Prostate gland (tissue), 2 donors: ENCODE results near the gene MAML2. TPM values are rescaled to one million over a fixed set of nuclear protein-coding genes. Genes with fewer than 3 reads are reported as not detected.
"Not testable (repeated sequence)": the region's sequence is repeated elsewhere in the genome, so short reads cannot be mapped to it uniquely, and the experiment has no call there.

Source experiments
- DNase-seq: peaks from one replicate; pipeline ENCODE4 v3.0.0-alpha.2; 2019; ENCODE audit warnings: low spot score
- H3K27ac ChIP-seq, 2 donors: fragments of 200-600 bp; sonication (generic); 2 replicates each; pipeline ENCODE4 v1.5.1; 2017 to 2019
- H3K27me3 ChIP-seq: fragments of 200-600 bp; sonication (generic); replicated peaks from 2 replicates; pipeline ENCODE4 v1.5.1; 2019; ENCODE audit not compliant: insufficient read depth
- H3K36me3 ChIP-seq, 2 donors: fragments of 200-600 bp; sonication (generic); 1 replicate in 1 of 2; 2 replicates in 1 of 2; pipeline versions ENCODE4 v1.5.1 to v1.8.1; 2017 to 2019
- H3K4me1 ChIP-seq: fragments of 200-600 bp; sonication (generic); replicated peaks from 2 replicates; pipeline ENCODE4 v1.5.1; 2019
- H3K4me3 ChIP-seq, 2 donors: fragments of 200-600 bp; sonication (generic); 2 replicates each; pipeline ENCODE4 v1.5.1; 2017 to 2019
- H3K9me3 ChIP-seq: fragments of 200-600 bp; sonication (generic); 2 replicates; pipeline ENCODE4 v1.5.1; 2017
- POLR2A ChIP-seq: fragments of 450-650 bp; IDR thresholded peaks from one replicate; pipeline ENCODE4 v1.6.1; 2016; ENCODE audit warnings: antibody characterized with exemption, mild to moderate bottlenecking
- POLR2AphosphoS5 ChIP-seq: sonication (generic); formaldehyde crosslinking; IDR thresholded peaks from one replicate; pipeline ENCODE4 v1.6.1; 2017; ENCODE audit warnings: antibody characterized with exemption
- WGBS: methylation state at CpG from one replicate; pipeline ENCODE4 v1.1.5; 2018; 5-methylcytosine and 5-hydroxymethylcytosine counted together
- intact Hi-C: fragments of 100-400 bp; cut with DNase I; formaldehyde crosslinking; loops from one replicate; pipeline ENCODE4 v1.14.2; 2022
- total RNA-seq, 2 donors: library from RNA; depleted of rRNA; stranded (reverse); fragments of >200 nt; gene quantifications; one replicate each; pipeline ENCODE4 v1.1.0, GENCODE V29; 2016
- TF ChIP-seq, protein P1 (sequence below), 4 experiments: fragments of 200-600 bp in 2 of 4; fragments of 450-650 bp in 2 of 4; sonication (generic) in 2 of 4; IDR thresholded peaks; 1 replicate in 3 of 4; 2 replicates in 1 of 4; pipeline ENCODE4 v1.5.1; 2016 to 2019; ENCODE audit warnings: antibody characterized with exemption in 4 of 4, mild to moderate bottlenecking in 2 of 4, moderate library complexity in 2 of 4

MAML2 gene
- total RNA-seq, 2 donors from 2014 or later, result 28.9 to 30.4 TPM

DNA sequence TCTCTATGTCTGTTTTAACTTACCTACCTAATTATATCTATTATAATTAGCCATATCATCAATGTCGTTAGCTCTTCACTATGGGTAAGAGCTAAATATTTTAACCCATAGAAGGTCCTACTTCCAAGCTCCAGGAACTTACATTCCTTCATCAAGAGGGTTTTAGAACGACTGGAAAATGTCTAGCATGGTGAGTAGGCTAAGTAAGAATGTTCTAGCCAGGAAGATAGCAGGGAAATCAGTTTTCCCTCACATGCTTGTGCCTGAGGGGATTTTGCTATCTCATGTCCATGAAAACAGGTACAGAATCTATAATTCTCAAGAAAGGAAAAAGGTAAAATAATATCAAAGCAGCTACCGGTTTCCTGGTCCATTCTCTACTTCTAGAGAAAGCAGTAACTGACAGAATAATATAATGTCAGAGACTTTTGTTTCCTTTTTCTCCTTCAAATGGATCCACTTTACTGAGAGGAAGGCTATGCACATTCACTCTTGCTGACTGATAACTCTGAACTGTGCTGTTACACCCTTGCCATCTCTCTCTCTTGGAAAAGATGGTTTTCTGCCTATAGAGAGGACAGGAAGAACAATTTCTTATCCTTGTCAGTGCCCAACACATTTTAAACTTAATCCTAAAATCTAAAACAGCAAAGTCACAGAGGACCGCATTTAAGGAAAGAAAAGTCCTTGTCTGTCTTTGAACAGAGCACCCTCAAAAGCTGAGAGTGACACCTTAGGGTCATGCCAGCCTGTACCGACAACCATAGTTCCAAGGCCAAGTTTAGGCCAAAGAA, 67.0 kb downstream of the MAML2 start:
- DNase-seq, result no peak
- H3K4me1 ChIP-seq, result no peaks in the 10 kb centered on the region
- WGBS, result 67% methylated on average over 5 of the region's 5 CpGs
- H3K27me3 ChIP-seq, result no peaks in the 10 kb centered on the region
- intact Hi-C loops, result no loop called here
- TF ChIP-seq POLR2A (no peak), POLR2AphosphoS5 (no peak)
- TF ChIP-seq, protein P1, sequence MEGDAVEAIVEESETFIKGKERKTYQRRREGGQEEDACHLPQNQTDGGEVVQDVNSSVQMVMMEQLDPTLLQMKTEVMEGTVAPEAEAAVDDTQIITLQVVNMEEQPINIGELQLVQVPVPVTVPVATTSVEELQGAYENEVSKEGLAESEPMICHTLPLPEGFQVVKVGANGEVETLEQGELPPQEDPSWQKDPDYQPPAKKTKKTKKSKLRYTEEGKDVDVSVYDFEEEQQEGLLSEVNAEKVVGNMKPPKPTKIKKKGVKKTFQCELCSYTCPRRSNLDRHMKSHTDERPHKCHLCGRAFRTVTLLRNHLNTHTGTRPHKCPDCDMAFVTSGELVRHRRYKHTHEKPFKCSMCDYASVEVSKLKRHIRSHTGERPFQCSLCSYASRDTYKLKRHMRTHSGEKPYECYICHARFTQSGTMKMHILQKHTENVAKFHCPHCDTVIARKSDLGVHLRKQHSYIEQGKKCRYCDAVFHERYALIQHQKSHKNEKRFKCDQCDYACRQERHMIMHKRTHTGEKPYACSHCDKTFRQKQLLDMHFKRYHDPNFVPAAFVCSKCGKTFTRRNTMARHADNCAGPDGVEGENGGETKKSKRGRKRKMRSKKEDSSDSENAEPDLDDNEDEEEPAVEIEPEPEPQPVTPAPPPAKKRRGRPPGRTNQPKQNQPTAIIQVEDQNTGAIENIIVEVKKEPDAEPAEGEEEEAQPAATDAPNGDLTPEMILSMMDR (IDR thresholded peaks at IDR 0.05), result no peak
- no peak overlapping the region for H3K4me3 ChIP-seq
- H3K36me3 ChIP-seq, result no peaks in the 10 kb centered on the region
- peak overlapping the region in 1 of 2 donors; percentile 6 for H3K27ac ChIP-seq
- no peaks in the 10 kb centered on the region for H3K9me3 ChIP-seq

DNA sequence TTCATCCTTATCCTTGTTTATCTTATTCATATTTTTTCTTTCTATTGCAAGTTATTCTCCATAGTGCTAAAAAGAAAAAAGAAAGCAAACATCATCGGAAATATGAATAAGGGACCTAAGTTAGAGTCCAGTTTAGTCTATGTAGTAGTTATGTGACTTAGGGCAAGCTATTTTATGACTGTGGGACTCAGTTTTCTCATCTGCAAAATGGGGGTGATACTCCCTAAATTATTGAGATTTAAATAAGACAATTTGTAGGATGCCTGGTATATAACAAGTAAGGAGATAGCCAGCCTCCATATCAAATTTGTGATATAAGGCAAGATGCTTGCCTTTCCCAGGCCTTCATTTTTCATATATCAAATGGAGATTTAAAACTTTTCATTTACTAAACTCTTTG, 69.5 kb downstream of the MAML2 start:
- no peaks in the 10 kb centered on the region for H3K36me3 ChIP-seq
- H3K4me3 ChIP-seq, result no peak overlapping the region
- no peak overlapping the region for H3K27ac ChIP-seq
- WGBS, result 47% methylated on average over 1 of the region's 1 CpG
- no peaks in the 10 kb centered on the region for H3K27me3 ChIP-seq
- TF ChIP-seq POLR2AphosphoS5 (no peak), POLR2A (no peak)
- TF ChIP-seq, protein P1 (IDR thresholded peaks at IDR 0.05), result no peak
- intact Hi-C loops, result no loop called here
- DNase-seq, result no peak
- no peaks in the 10 kb centered on the region for H3K4me1 ChIP-seq
- H3K9me3 ChIP-seq, result no peaks in the 10 kb centered on the region

DNA sequence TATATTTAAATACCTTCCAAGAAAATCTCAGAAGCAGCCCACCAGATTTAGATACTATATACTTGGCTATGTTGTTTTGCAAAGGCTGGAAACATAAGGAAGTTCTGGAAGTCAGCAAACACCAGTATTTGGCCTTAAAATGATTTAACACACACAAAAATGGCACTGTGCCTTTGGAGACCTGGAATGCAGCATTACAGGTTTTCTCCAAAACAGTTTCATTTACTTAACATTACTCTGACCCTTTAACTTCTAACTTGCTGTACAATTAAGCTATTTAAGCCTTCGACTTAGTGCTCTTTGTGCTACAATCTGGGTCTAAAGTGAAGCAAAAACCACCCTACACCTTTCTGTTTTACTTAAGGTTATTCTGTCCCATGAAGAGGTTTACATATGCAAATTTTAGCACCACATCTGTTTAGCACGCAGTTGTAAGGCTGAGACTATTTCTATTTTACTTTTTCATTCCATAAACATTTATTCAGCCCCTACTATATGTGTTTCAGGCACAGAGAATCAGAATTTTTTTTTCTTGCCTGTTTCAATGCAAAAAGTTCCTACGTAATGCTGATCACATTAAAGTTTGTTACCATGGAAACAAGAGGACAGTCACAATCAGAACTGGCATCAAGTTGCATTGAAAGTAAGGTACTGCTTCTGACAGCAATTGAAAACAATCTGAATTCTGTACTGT, 70.3 kb downstream of the MAML2 start:
- peak; percentile 49 for DNase-seq
- WGBS, result 29% methylated on average over 3 of the region's 3 CpGs
- intact Hi-C loops, result no loop called here
- Histone ChIP-seq H3K36me3 (no peaks in the 10 kb centered on the region), H3K4me1 (no peaks in the 10 kb centered on the region), H3K9me3 (no peaks in the 10 kb centered on the region), H3K27ac (peak overlapping the region; percentile 66), H3K27me3 (no peaks in the 10 kb centered on the region), H3K4me3 (no peak overlapping the region)
- TF ChIP-seq, protein P1 (IDR thresholded peaks at IDR 0.05), result no peak
- peak; percentile 55 for TF ChIP-seq POLR2AphosphoS5
- TF ChIP-seq POLR2A, result no peak

DNA sequence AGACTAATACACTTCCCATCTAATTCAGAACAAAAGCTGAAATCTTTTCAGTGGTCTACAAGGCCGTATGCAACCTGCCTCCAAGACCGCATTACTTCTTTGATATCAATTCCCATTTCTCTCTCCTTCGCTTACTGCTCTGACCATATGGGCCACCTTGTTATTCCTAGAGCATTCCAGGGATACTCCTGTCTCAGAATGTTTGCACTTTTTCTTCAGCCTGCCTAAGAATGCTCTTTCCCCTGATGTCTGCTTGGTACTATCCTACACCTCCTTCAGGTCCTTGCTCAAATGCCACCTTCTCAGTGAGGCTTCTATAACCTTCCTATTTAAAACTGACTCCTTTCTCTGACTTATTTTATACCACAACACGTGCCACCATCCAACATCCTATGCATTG, 71.2 kb downstream of the MAML2 start:
- no peaks in the 10 kb centered on the region for H3K9me3 ChIP-seq
- peak overlapping the region; percentile 66 for H3K27ac ChIP-seq
- no peak overlapping the region for H3K4me3 ChIP-seq
- no peak for TF ChIP-seq POLR2AphosphoS5
- no peak for TF ChIP-seq POLR2A
- H3K36me3 ChIP-seq, result no peaks in the 10 kb centered on the region
- no peaks in the 10 kb centered on the region for H3K27me3 ChIP-seq
- no peaks in the 10 kb centered on the region for H3K4me1 ChIP-seq
- DNase-seq, result no peak
- over 99% methylated on average over 4 of the region's 4 CpGs for WGBS
- intact Hi-C loops, result no loop called here

DNA sequence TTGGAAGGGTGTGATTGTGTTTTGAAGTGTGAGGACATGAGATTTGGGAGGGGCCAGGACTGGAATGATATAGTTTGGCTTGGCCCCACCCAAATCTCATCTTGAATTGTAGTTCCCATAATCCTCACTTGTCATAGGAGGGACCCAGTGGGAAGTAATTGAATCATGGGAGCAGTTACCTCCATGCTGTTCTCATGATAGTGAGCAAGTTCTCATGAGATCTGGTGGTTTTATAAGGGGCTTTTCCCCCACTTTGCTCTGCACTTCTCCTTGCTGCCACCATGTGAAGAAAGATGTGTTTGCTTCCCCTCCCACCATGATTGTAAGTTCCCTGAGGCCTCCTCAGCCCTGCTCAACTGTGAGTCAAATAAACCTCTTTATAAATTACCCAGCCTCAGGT, 71.6 kb downstream of the MAML2 start:
- H3K27ac ChIP-seq, H3K4me1 ChIP-seq, H3K4me3 ChIP-seq, H3K27me3 ChIP-seq, H3K36me3 ChIP-seq, intact Hi-C loops, H3K9me3 ChIP-seq, DNase-seq: not testable (repeated sequence)

DNA sequence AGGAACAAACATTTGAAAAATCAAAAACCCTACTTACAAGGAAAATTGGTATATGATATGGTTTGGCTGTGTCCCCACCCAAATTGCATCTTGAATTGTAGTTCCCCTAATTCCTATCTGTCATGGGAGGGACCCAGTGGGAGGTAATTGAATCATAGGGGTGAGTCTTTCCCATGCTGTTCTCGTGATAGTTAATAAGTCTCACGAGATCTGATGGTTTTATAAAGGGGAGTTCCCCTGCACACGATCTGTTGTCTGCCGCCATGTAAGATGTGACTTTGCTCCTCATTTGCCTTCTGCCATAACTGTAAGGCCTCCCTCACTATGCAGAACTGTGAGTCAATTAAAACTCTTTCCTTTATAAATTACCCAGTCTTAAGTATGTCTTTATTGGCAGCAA, 74.5 kb downstream of the MAML2 start:
- intact Hi-C loops, H3K4me1 ChIP-seq, H3K27me3 ChIP-seq, DNase-seq, H3K27ac ChIP-seq, H3K9me3 ChIP-seq, H3K4me3 ChIP-seq, H3K36me3 ChIP-seq: not testable (repeated sequence)
- 91% methylated on average over 4 of the region's 4 CpGs for WGBS
